NCI-H1092 treated with DMSO at 0.1 percent for 48 hours (cell line): ENCODE results near the gene TIGD3.
"Not testable (repeated sequence)": the region's sequence is repeated elsewhere in the genome, so short reads cannot be mapped to it uniquely, and the experiment has no call there.

Experiments used
- DNase-seq: peaks from one replicate; lab custom pipeline; 2025; lab: John Stamatoyannopoulos, UW

TIGD3 gene

DNA sequence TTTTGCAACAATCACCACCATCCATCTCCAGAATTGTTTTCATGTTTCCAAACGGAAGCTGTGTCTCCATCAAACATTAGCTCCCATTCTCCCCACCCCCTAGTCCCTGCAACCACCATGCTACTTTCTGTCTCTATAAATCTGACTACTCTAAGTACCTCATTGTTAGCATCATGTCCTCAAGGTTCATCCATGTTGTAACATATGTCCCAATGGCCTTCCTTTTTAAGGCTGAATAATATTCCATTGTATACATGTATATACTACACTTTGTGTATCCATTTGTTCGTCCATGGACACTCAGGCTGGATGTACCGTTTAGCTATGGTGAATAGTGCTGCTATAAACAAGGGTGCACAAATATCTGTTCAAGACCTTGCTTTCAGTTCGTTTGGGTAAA, 29.1 kb upstream of the TIGD3 start:
- no peak for DNase-seq

DNA sequence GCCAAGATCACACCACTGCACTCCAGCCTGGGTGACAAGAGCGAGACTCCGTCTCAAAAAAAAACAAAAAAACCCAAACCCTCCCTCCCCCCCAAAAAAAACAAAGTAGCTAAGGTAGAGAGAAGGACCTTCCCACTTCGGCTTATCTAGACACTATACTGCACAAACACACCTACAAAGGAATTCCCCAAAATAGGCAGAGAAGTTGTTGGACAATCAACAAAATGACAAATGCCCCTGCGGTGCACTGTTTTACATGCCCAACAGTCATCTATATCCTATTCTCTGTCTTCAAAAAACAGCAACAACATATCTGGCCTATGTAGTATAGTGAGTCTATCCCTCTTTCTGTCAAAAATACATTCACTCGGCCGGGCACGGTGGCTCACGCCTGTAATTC, 27.5 kb upstream of the TIGD3 start:
- no peak for DNase-seq

DNA sequence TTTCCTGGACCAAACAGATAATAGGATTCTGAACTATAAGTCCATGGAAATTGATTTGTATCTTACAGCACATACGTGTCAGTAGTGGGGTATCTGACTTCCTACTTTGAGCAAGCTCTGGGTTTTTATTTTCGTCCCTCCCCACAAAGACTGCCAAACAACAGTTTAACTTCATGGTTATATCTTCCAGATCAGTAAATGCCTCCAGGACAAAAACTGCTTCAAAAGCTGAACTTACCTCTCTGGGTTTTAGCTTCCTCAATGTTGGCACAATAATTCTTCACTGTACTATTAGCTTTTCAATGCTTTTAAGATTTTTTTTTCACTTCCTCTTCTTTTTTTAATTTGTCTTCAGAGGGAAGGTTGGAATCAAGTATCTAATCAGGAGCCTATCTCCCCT, 25.1 kb upstream of the TIGD3 start:
- DNase-seq: no peak

DNA sequence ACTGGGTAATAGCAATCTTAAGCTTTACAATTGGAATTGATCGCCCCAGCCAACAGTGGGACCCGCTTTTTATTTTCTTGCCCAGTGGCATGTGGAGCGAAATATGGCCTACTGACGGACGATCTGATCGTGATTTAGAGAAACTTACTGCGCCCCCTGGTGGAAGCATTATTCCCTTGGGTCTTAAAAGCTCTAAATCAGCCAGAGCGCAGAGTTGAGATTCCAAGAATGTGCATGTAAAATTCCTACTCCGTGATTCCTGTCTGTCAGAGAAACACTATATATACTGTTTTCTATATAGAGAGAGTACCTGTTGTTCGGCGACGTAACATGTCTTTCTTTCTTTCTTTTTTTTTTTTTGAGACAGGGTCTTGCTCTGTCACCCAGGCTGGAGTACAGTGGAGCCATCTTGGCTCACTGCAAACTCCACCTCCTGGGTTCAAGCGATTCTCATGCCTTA, 24.6 kb upstream of the TIGD3 start:
- DNase-seq: peak; percentile 87

DNA sequence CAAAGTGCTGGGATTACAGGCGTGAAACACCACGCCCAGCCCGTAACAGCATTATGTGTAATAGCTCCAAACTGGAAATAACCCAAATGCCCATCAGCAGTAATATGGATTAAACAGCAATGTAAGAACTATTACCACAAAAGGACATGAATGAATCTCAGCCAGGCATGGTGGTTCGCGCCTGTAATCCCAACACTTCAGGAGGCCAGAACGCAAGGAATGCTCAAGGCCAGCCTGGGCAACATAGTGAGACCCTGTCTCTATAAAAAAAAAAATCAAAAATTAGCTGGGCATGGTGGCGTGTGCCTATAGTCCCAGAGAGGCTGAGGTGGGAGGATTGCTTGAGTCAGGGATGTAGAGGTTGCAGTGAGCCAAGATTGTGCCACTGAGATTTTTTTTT, 24.0 kb upstream of the TIGD3 start:
- DNase-seq: no peak

DNA sequence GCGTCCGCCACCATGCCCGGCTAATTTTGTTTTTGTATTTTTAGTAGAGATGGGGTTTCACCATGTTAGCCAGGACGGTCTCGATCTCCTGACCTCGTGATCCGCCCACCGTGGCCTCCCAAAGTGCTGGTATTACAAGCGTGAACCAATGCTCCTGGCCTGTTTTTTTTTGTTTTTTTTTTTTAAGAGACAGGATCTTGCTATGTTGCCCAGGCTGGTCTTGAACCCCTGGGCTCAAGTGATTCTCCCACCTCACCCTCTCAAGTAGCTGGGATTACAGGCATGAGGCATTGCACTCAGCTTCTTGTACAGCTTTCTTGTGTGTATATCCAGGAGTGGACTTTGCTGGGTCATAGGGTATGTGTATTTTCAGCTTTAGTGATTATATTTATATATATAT, 22.0 kb upstream of the TIGD3 start:
- DNase-seq: not testable (repeated sequence)

DNA sequence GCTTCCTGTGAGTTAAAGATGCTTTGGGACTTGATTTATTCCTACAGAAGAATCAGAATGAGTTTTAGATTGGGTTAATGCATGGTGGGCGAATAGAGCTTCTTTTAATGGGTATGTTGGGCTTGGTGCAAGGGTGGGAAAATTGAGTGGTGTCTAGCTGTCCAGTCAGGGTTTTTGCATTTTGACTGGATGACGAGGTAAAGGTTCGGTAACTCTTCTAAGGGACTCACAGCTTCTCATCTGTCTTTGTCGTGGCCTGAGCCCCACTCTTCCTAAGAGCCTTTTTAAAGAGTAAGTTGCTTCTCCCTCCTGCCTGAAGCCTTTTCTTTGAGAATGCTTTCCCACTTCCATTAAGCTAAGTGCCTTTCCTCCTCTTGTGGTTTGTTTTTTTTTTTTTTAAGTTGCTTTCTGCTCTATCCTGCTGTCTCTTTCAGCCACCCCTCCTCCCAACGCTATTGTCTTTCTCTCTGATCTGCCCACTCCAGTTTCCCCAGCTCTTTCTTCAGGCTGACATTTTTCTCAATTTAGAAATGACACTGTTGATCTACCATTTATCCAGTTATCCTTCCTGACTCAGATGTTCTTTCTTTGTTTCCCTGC, 19.8 kb upstream of the TIGD3 start:
- DNase-seq: no peak

DNA sequence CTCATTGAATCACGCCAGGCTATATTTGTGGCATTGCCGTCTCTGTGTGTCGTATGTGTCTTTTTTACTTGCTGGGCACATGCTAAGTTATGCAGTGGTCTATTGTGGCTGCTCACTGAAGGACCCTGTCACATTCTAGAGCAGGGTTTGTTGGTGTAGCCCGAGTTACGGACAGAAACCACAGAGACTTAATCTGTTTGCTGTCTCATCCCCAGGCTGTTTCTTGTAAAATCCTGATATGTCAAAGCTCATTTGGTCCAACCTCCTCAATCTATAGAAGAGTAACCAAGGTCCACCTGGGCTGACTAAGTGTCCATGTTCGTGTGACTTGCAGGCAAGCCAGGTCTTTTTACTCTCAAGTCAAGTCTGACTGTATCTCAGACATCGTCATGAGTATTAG, 15.9 kb upstream of the TIGD3 start:
- DNase-seq: no peak

DNA sequence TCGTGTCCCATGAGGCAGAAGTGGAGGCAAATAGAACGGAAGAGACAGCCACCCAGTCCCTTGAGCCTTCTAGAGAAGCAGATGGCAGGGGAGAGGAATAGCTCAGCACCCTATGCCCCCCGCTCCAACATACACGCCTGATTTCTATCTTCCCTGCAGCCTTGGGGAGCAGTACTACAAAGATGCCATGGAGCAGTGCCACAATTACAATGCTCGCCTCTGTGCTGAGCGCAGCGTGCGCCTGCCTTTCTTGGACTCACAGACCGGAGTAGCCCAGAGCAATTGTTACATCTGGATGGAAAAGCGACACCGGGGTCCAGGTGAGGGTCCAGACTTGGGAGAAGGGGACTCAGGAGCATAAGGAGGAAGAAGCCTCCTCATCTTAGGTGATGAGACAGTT, 14.3 kb upstream of the TIGD3 start:
- DNase-seq: no peak

DNA sequence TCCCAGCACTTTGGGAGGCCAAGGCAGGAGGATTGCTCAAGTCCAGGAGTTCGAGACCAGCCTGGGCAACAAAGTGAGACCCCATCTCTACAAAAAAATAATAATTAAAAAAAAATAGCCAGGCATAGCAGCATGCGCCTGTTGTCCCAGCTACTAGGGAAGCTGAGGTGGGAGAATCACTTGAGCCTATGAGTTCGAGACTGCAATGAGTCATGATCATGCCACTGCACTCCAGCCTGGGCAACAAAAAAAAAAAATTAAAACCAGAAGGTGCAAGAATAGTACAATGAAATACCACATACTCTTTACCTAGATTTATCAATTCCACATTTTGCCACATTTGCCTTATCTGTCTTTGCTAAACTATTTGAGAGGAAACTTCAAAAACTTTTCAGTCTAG, 12.7 kb upstream of the TIGD3 start:
- DNase-seq: no peak

DNA sequence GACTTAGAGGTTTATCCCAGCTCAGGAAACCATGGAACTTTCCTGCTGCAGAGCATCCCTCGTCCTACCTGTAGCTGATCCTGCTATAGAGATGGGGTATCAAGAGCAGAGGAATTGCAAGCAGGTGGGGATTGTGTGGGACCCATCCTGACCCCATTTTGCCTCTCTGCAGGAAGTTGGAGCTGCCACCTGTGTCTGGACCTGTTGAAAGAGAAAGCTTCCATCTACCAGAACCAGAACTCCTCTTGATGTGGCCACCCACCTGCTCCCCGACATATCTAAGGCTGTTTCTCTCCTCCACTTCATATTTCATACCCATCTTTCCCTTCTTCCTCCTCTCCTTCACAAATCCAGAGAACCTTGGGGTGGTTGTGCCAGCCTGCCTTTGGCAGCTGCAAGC, 3.0 kb upstream of the TIGD3 start:
- no peak for DNase-seq

DNA sequence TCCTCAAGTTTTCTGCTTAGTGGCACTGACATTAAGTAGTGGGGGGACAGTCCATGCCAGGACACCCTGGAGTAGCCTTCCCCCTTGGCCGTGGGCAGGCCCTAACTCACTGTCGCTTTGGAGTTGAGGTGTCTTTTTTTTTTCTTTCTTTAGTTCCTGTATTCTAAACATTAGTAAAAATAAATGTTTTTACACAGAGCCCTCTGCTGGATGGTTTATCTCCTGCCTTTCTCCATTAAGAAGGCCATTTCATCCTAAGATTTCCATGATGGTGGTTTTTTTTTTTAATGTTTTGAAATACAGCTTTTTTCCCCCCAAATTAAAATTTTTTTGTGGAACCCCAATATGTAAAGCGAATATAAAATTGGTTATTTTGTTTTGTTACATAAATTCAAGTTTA, 1.8 kb upstream of the TIGD3 start:
- DNase-seq: no peak

DNA sequence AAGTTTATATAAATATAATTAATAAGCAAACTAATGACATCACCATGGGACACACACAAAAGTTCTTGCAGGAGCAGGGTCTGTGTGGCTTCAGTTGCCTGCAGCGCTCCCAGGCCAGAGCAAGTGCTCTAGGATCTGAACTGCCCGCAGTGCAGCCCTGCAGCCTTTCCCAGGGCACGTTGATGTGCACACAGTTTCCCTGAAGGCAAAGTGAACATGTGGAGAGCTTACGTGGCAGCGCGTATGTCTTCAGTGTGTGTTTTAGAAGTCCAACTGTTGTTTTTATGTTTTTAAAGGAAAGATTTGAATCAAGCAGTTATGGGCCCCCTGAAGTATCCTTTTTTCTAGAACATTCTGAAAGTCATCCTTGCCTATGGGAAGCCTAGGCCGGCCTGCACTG, 1.2 kb upstream of the TIGD3 start:
- DNase-seq: no peak

DNA sequence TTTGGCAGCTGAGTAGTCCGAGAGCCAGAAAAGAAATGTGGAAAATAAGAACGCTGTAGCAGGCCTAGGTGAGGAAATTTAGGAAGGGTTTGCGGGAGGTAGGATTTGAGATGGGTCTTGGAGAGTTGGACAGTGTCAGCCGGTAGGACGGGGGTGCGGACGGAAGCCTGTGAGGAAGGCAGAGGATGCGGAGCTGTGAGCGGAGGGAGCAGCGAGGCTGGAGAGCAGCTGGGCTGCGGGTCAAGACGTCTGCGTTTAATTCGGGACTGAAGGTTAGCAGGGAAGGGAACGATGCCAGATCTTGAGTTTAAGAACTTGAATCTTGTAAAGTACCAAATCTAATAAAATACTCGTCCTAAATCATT, 669 bp upstream of the TIGD3 start:
- no peak for DNase-seq

DNA sequence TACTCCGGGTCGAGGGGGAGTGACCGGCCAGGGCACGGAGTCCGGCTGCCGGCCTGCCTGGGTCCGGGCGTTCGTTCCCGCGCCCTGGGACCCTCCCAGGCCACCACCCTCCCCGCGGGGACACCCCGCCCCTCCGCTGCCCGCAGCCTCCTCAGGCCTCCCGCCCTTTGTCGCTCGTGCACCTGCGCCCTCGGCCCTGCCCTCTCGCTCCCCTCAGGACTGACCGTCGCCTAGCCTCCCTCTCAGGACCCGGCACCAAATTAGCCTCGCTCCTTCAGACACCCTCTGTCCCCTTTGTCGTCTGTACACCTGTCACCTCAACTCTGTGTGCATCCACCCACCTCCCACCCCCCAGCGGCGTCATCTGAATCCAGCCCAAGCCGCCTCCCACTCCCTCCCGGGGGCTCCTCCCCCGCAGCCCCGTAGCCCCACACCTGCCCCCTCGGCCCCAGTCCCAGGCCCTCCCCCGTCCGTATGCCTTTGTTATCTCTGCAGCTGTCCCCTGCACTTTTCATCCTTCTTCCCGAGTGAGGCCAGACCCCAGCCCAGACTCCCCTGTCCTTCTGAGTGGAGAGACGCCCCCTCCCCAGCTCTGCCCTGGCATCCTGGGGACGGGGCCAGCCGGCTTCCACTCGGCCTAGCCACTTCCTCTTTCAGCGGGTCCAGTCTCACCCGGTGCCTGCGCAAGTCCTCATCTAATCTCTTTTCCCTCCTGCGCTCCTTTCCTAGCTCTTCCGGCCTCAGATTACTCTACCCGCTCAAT, 643 bp downstream of the TIGD3 start:
- peak; percentile 58 for DNase-seq

DNA sequence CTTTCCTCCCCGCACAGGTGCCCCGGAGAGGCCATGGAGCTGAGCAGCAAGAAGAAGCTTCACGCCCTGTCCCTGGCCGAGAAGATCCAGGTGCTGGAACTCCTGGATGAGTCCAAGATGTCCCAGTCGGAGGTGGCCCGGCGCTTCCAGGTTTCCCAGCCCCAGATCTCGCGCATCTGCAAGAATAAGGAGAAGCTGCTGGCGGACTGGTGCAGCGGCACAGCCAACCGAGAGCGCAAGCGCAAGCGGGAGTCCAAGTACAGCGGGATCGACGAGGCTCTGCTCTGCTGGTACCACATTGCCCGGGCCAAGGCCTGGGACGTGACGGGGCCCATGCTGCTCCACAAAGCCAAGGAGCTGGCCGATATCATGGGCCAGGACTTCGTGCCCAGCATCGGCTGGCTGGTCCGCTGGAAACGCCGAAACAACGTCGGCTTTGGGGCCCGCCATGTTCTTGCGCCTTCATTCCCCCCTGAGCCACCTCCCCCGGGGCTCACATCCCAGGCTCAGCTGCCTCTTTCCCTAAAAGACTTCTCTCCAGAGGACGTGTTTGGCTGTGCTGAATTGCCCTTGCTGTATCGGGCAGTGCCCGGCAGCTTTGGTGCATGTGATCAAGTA, 1.3 kb downstream of the TIGD3 start:
- no peak for DNase-seq

DNA sequence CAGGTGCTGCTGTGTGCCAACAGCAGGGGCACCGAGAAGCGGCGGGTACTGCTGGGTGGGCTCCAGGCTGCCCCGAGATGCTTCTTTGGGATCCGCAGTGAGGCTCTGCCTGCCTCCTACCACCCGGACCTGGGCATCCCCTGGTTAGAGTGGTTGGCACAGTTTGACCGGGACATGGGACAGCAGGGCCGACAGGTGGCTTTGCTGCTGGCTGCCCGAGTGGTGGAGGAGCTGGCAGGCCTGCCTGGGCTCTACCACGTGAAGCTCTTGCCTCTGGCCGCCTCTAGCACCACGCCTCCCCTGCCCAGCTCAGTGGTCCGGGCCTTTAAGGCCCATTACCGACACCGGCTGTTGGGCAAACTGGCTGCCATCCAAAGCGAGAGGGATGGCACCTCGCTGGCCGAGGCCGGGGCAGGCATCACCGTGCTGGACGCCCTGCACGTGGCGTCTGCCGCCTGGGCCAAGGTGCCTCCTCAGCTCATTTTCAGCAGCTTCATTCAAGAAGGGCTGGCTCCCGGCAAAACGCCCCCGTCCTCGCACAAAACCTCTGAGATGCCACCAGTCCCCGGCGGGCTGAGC, 1.9 kb downstream of the TIGD3 start:
- no peak for DNase-seq

DNA sequence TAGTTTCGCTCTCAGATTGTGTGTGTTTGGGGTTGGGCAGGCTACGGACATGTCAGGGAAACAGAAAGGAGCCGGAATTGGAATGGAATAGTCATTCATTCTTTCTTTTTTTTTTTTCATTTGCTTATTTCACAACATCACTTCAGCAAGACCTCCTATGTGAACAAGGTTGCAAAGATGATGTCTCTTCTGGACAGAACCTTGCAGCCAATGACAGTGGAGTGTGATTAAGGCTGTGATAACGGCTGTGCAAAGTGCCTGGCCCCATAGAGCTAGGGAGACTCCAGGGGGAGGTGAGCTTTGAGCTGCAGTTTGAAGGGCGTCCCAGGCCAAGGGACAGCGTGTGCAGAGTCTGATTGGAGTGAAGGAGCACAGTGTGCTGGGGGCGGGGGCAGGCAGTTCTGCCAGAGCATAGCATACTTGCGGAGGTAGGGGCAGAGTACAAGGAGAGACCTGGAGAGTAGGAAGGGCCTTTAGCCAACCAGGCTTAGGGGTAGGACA, 3.4 kb downstream of the TIGD3 start:
- no peak for DNase-seq

DNA sequence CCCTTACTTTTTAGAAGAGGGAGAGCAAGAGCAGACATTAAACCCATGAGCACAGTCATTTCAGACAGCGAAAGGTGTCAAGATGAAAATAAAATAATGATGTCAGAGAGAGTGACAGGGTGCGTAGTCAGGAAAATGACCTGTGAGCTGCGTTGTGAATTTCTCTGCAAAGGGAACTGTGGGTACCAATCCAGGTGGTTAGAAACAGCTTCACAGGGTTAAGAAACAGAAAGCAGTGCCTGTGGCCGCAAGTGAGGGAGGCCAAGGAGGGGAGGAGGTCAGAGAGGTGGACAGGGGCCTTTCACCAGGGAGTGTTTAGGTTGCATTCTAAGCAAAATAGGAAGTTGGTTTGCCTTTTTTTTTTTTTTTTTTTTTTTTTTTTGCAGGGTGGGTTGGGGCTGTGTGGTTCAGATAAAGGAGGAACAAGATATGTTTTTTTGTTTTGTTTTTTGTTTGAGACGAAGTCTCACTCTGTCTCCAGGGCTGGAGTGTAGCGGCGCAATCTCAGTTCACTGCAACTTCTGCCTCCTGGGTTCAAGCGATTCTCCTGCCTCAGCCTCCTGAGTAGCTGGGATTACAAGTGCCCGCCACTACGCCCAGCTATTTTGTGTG, 7.9 kb downstream of the TIGD3 start:
- DNase-seq: no peak

DNA sequence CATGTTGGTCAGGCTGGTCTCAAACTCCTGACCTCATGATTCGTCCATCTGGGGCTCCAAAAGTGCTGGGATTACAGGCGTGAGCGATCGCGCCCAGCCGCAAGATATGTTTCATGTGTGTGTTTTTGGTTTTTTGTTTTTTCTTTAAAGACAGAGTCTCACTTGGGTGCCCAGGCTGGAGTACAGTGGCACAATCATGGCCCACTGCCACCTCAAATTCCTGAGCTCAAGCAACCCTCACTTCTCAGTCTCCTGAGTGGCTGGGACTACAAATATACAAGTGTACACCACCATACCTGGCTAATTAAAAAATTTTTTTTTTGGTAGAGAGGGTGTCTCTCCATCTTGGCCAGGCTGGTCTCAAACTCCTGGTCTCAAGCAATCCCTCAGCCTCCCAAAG, 8.4 kb downstream of the TIGD3 start:
- DNase-seq: no peak

DNA sequence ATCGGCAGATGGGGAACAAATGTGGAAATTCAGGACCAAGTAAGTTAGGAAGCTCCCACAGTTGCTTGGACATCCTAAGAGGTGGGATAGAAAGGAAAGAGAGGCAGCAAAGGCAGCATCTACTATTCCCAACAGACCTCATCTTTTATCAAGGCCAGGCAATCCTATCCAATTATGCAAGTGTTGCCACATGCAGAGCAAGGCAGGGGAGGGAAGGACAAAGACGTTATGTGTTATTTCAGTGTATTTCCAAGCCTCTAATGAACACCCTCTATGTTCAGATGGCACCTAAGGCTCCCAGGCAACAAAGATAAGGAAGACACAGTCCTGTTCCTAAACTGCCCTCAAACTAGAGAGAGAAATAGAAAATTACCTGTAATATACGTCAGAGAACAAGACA, 9.2 kb downstream of the TIGD3 start:
- DNase-seq: no peak

DNA sequence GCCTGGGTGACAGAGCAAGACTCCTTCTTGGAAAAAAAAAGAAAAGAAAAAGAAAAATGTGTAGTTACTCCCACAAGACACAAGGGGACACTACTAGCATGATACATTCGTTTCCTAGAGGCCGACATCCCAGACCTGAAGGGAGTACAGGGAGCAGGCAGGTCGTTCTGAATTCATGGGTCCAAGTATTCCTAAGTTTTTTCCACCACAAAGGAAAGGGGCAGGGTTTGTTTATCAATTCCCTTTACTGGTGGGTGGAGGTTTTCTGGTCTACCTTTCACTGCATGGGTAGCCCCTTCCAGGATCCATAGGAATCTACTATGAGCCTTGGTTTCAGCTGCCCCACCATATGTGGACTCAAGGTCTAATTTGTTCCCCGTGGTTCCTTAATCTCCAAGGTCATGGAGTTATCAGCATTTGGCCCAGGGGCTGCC, 11.8 kb downstream of the TIGD3 start:
- DNase-seq: peak; percentile 85

DNA sequence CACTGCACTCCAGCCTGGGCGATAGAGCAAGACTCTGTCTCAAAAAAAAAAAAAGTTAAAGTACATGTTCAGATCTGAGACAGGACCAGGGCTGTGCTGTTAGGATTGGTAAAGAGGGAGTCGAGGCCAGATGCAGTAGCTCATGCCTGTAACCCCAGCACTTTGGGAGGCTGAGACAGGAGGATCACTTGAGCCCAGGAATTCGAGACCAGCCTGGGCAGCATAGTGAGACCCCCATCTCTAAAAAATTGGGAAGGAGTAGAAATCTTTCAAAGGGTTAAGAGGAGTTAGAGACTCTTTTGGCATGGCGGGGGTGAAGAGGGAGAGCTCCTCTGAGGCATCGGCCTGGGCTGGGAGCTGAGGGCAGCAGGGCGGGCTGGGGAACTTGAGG, 16.1 kb downstream of the TIGD3 start:
- no peak for DNase-seq
